NCI-H446 (cell line): ENCODE measurements around the gene AK9.

ENCODE experiments used
- DNase-seq, 2 experiments: peaks; one replicate each; lab custom pipeline; 2025; lab: John Stamatoyannopoulos, UW

The AK9 gene

DNA sequence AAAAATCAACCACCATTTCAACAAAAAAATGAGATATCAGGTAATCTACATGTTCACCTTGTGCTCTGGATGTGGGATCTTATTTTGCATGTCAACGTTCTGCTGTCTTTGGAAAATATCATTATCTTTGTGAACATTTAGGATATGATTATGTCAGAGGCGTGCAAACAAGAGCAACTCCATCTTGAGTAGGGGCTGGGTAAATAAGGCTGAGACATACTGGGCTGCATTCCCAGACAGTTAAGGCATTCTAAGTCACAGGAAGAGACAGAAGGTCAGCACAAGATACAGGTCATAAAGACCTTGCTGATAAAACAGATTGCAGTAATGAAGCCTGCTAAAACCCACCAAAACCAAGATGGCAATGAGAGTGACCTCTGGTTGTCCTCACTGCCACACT is 179.2 kb downstream of the AK9 start:
- DNase-seq = no peak

- no peak for DNase-seq
These were observed 180.6 kb downstream of the AK9 start for GRCh38 chr6:109510358-109510757.

DNA sequence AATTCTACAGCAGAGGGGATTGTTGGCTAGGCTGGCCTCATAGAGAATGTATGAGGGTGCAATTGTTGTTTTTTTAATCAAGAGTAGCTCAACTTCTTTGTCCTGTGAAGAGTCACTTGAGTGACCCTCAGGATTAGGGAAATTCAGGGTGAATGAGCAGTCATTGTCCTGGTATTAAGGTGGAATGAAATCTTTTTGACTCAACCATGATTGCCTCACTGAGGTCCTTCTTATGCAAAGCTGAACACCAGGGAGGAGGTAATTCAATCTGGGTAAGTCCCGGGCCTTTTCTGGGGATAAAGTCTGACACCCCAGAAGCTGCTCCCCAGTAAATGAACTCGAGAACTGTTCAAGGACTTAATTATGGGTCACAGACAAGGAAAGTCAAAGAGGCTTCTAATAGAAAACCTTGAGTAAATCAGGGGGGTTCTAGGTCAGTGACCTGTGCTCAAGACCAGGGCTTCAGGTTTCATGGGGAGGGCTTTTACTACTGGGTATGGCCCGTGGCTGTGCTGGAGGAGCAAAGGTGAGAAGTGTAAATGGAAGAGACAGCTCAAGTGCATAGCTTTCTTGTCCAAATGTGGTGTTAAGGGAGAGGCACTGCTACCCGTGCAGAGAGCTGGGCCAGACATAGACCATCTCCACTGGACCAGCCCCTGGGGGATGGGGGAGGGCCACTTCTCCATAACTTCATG is 182.7 kb downstream of the AK9 start:
- no peak for DNase-seq

DNA sequence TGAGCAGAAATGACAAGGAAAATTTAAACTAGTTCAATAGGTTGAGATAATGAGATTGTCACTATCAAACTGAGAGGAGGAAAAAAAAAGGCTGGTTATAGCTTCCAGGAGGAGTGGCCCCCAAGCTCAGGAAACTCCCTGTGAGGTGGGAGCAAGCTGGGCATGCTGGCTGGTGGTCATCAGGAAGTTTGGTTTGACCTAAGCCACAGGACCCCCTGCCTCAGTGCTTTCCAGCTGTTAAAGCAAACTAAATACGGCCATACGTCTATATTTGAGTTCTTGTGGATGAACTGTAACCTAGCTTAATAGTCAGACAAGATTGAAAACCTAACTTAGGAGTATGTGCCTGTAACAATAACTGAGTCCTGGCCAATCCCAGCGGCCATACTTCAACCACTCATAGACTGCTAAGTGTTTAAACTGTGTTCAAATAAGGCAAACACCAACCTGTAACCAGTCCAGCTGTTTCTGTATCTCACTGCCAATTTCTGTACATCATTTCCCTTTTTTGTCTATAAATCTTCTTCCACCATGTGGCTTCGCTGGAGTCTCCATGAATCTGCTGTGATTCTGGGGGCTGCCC is 183.4 kb downstream of the AK9 start:
- no peak for DNase-seq

DNA sequence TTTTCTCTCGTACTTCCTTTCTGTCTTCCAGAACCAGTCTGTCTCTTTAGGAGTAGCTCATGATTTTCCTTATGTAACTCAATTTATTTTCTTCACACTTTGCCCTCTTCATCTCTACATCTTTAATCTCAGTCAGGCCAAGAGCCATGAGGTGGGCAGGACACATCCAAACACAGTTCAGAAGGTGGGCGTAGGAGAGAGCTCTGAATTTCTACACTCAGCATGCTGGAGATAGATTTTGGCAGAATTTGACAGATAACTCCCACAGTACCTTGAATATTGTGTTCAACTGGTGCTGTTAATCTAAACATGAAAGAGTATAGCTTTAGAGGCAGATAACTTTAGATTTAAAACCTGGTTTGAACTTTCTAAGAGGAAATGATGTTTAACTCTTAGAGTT is 184.2 kb downstream of the AK9 start:
- DNase-seq = no peak

- DNase-seq = no peak
These were observed 184.7 kb downstream of the AK9 start for GRCh38 chr6:109506314-109506713.

GRCh38 chr6:109503327-109504224 is 187.4 kb downstream of the AK9 start:
- no peak for DNase-seq

DNA sequence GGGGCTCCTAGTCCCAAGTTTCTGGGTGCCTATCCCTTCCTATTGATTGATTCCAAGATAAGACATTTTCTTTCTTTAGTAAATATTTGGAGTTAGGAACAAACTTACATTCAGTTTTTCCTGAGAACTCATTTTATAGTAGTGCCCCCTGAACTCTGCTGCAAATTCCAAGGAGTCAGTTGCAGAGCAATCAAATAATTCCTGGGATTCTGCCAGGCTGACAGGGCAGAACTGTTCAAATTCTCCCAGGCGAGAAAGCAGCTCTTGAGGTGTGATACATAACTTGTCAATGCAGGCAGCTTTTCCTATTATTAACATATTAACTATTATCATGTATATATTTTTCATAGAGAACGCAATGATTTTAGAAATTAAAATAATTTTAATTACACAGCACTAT is 192.1 kb downstream of the AK9 start:
- no peak for DNase-seq

- no peak for DNase-seq
These were observed 192.9 kb downstream of the AK9 start for GRCh38 chr6:109498052-109498451.

- DNase-seq = no peak
These were observed 194.8 kb downstream of the AK9 start for GRCh38 chr6:109496036-109496772.

DNA sequence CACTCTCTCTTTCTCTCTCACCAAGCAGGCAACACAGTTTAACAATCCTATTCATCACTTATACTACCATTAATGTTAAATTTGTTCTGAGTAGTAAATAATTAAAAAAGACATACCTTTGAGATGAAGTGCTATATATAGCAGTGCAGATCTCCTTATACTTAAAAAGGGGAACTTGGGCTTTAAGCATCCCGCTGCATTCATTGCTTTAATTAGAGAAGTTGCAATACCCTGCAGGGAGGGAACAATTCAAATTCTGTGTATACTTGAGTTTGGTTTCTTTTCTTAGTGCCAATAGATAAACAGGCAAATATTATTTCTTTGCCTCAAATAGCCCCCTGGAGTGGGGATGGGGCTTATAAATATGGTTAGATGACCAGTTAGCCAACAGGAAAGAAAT is 197.1 kb downstream of the AK9 start:
- no peak for DNase-seq

- no peak for DNase-seq
These were observed 199.6 kb downstream of the AK9 start for GRCh38 chr6:109491207-109491938.

DNA sequence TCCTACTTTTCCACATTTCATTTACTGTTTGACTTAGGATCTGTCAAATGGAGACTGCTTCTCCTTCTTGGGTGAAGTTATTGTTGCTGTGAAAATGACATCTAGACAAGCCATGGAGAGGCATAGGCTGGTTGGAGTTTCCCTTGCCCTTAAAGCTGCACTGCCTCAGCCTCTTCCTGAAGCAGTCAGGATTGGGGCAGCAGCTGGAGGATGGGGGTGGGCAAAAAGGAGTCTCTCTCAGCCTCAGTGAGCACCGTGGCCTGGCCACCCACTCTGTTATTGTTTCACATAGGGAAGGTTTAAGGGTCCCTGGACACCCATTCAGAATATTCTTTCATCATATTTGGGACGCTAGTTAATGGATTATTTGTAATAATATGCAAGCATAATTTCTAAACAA is 200.3 kb downstream of the AK9 start:
- DNase-seq = no peak

DNA sequence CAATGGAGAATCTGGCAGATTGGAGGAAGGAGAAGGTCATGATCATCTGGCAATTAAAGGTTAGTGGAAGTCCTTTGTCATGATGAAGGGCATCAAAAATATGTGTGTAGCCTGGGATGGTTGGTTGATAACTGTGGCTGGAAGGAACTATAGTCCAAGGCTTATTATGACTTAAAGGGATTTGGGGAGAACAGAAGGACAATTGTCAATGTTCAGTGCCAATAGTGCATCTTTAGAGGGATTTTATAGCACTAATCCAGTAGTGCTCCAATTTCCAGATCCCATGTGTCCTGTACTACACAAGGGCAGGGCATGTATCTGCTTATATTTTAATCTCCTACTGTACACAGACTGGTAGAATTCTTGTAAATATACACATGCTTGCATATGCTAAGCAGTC is 203.0 kb downstream of the AK9 start:
- DNase-seq = no peak

GRCh38 chr6:109486068-109486467 is 204.9 kb downstream of the AK9 start:
- DNase-seq = no peak

DNA sequence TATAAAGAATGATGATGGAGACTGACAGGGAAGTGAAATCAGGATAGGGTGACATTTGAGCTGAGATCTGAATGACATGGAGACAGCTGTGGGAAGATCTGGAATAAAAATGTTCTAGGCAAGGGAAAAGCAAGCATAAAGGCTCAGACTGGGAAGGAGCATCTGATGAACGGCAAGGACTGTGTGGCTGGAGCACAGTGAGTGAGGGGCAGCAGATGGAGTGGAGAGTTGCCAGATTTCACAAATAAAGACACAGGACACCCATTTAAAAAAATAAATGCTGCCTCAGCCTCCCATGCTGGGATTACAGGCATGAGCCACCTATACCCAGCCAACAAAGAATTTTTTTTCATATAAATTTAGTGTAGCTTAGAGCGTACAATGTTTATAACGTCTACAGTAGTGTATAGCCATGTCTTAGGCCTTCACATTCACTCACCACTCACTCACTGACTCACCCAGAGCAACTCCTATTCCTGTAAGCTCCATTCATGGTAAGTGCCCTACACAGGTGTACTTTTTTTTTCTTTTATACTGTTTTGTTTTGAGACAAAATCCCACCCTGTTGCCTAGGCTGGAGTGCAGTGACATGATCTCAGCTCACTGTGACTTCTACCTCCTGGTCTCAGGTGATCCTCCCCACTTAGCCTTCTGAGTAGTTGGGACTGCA is 205.6 kb downstream of the AK9 start:
- peak in 1 of 2 experiments; percentile 21 for DNase-seq

DNA sequence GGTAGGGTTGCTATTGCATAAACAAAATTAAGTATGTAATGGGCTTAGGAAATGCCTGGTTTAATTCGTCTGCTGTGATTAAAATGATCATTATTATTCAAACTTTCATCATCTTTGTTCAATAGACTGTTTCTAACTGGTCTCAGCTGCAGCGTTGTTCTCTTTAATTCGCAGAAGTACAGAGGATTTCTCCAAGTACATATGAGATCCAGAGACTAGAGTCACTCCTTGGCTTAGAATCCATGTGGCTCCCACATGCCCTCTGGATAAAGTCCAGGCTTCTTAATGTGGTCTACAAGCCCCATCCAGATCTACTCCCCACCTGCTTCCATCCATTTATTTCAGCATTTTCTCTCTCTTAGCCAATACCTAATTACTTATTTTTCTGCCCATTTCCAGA is 206.9 kb downstream of the AK9 start:
- peak in 1 of 2 experiments; percentile 36 for DNase-seq

- no peak for DNase-seq
These were observed 207.3 kb downstream of the AK9 start for GRCh38 chr6:109483735-109484057.

DNA sequence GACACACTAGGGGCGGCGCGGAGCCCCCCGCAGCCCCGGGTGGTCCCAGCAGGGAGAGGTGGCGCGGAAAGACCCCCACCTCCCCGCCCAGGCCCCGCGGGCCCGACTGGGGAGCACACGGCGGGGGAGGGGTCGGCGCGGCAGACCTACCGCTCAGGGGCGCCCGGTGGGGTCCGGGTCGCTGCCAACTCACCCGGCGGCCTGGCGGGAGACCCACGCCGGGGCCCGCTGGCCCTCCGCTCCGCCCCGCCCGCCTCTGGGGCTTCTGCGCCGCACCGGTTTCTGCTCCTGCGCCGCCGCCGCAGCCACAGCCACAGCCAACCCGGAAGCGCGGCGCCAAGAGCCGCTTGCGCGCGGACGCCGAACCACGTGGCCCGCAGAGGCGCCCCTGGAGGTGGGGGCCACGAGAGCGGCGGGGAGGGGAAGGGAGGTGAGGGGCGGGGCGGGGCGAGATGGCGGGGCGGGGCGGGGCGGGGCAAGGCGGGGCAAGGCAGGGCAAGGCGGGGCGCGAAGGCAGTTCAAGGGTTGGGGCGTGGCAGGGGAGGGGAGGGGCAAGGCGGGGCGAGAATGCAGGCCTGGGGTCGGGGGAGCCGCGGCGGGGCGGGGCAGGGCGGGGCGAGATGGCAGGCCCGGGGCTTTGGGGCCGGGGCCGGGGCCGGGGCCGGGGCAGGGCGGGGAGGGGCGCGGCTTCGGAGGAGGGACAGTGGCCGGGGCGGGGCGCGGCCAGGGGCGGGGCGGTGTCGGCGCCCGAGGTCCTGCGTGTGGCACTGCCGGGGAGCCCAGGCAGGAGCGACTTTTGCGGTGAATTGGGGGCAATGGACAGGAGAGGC is 207.9 kb downstream of the AK9 start, which contains the start of gene ZBTB24:
Gene ZBTB24, minus strand, starts transcription at position 315 of the 830 bp plus-strand sequence. CDS start 1,193 bp downstream, outside the sequence.
- DNase-seq = peak; percentile 68 to 87

DNA sequence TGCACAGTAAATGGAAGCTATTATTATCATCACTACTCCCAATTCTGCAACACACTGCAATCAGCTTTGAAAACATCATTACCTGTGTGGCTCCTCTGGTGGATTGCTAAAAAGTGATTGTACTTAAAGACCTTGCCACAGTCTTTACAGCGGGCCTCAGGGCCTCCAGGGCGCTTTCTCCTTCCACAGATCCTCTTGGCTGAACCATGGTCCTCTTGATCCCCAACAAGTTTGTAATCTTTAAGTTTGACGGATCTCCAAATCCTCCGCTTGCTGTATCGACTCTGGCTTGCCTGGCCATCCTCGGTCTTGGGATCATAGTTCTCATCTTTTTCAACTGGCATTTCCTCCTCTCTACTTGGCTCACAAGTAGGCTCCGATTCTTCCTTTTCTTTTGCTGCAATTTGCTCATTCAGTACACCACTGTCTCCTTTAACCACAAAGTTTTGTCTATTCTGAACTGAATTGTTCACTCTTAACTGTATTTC is 210.0 kb downstream of the AK9 start:
- no peak for DNase-seq
